A549 treated with DMSO at 1 μM for 4 hours (cell line): Measurements from ENCODE around the gene MAPK1. TPM values are rescaled to one million over a fixed set of nuclear protein-coding genes. Genes with fewer than 3 reads are reported as not detected.

Experiments
- total RNA-seq: library from RNA; stranded (reverse); fragments of 200-300 nt; extraction: Qiagen RNA extraction; gene quantifications from 5 replicates; pipeline ENCODE4 v1.2.3, GENCODE V29; 2022; ENCODE audit warnings: low read depth

MAPK1 gene
- total RNA-seq, result 44.9 to 76.4 TPM (median 70.0 TPM) in 5 replicates

DNA sequence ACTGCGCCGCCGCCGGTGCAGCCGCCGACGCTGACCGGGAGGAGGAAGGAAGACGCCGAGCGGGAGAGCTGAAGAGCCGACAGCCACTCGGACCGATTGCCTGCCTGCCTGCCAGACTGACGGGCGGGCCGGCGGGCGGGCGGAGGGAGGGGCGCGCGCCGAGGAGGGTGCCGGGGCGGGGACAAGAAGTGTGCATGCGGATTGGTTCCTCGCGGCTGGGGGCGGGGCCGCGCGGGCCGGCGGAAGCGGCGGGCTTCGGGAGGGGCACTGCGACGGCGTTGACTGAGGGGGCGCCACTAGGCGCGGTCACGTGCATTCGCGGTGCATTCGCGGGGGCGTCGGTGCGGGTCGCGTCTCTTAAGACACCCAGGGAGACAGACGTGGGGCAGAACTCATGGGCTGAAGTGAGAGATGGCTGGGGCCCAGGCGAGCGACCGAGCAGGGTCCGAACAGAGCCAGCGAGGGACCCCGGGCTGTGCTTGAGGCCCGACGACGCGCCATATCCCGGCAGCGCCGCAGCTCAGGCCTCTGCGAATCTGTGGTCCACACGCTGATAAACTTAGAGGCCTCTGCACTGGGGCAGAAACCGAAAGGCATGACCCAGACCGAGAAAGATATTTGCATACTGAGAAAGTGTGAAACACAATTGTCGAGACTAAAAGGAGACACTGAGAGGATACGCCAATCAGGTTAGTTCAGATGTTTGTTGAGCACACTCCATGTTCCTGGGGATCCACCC, at the start of gene MAPK1:
Gene MAPK1 (minus strand): TSS at position 118 of the 739 bp plus-strand sequence. CDS start 205 bp downstream, outside the sequence.

DNA sequence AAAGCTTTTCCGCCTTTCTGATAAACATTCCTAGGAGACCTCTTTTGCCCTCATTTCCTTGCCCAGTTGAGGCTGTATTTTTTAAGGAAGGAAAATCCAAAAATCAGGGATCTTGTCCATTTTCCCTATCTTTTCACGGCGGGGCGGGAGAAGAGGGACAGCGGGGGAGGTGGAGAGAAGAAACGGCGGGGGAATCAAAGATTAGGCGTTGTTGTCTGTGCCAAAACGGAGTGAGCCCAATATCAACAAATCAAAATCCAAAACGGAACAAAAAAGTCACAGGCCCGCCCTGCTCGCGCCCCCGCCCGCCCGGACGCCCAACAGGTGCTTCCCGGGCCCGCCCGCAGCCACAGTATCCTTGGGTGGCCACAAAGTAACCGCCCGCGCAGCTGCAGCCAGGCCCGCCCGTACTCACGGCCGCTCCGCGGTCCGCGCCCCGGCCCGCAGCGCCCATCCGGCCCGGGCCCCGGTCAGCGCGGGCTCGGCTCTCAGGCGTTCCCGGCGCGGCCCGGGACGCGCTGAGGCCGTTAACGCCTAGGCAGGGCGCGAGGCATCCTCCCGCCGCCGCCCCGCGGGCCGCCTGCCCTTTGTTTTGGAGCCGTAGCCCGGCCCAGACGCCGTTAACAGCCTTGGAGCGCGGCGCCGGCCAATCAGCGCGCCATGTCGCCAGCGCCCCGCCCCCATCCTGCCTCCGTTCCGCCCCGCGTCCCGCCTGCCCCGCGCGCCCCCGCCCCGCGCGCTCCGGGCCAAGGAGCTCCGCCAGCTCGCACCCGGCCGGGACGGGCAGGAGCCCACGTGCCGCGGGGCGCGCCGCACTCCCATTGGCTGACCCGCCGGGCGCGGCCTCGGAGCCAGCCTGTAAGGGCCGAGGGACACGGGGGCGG, 132.0 kb downstream of the MAPK1 start, which contains the start of gene YPEL1:
Gene YPEL1 (minus strand): TSS at position 595 of the 884 bp plus-strand sequence. CDS start 25,050 bp downstream, outside the sequence.

Other genes starting within 250 kb of the MAPK1 start
- gene YDJC, start 237.6 kb downstream of the MAPK1 start, total RNA-seq, result 33.6 to 58.3 TPM (median 53.6 TPM) in 5 replicates
- 0.05 to 0.06 TPM (median 0.05 TPM) in 3 of 5 replicates, not detected in the others for gene CCDC116, start 234.9 kb downstream of the MAPK1 start, total RNA-seq
- 38.0 to 62.9 TPM (median 50.4 TPM) in 5 replicates for gene SDF2L1, start 225.3 kb downstream of the MAPK1 start, total RNA-seq
- 18.9 to 25.2 TPM (median 20.8 TPM) in 5 replicates for gene PPIL2, start 201.6 kb downstream of the MAPK1 start, total RNA-seq
- gene YPEL1, start 131.9 kb downstream of the MAPK1 start, total RNA-seq, result 0.08 to 0.63 TPM (median 0.31 TPM) in 5 replicates
- gene PPM1F, start 85.2 kb upstream of the MAPK1 start, total RNA-seq, result 17.7 to 22.4 TPM (median 21.2 TPM) in 5 replicates
- gene TOP3B, start 115.1 kb upstream of the MAPK1 start, total RNA-seq, result 11.6 to 17.4 TPM (median 14.9 TPM) in 5 replicates